GM21737 (cell line): ENCODE data around the gene DMRT1.

ENCODE experiments used
- ATAC-seq: cut with Tn5 transposase; IDR thresholded peaks from one replicate; pipeline ENCODE4 v1.9.1; 2021; ENCODE audit warnings: mild to moderate bottlenecking, moderate library complexity; ENCODE audit not compliant: unreplicated experiment

DMRT1 gene

DNA sequence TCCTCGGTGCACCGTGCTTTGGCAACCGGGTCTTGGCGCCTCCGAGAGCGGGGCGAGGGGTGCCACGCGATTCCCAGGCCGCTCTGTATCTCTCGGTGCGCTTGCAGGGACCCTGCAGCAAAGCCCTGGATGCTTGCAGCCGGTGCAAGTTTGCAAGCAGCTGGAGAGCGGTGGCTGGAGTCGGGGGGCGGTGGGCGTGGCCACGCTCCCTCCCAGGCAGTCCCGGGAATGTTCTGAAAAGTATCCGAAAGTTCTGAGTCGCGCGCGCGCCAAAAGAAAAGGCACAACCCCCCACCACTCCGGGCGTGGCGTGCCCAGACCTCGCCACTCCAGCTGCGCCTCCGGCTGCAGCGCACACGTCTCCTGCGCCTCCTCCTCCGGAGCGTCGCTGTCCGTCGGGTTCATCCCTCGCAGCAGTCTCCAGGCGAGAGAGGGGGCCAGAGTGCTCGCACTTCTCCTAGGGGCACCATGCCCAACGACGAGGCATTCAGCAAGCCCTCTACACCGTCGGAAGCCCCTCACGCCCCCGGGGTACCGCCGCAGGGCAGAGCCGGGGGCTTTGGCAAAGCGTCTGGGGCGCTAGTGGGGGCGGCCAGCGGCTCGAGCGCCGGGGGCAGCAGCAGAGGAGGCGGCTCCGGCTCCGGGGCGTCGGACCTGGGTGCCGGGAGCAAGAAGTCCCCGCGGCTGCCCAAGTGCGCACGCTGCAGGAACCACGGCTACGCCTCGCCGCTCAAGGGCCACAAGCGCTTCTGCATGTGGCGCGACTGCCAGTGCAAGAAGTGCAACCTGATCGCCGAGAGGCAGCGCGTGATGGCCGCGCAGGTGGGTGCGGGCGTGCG is at the start of gene DMRT1:
TSS of gene DMRT1 (plus strand) at position 327 of the 839 bp plus-strand sequence. CDS start at position 469, 142 bp downstream.
- ATAC-seq = no peak

DNA sequence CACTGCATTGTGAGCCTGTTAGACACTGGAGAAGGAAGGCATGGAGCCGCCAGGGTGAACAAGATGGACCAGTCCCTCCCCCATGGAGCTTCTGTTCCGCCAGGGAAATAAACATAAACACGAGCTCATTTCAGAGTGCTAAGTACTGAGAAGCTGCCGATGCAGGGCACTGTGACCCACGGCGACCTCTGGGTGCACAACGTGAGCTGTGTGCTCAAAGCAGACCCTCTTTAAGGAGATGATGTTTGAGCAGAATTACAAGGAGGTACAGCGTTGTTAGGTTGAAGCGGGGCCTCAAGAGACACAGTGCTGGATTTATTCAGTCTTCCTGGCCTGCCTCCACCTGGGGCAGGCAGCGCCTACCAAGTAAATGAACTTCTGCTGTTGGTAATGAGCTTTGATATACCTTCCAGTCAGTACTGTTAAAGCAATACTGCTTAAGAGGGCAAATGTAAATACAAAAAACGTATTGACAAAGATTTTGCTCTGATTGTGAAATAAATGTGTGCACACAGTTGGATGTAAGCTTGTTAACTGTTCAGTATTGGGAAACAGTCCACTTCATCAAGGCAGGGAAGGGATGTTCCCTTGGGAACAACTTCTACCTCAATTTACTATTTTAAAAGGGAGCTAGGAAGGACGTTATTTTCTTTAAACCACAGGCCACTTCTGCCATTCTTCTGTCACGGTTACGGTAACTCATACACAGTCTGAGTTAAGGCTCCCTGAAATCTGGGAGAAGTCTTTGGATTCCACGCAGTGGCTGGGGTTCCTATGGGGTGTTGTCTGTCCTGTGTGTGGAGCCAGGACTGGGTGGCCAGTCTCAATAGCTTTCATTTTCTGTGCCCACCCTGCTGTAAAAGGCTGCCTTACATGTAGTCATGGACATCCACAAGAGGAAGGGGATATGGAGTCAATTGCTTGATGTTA is 48.9 kb upstream of the DMRT1 start:
- ATAC-seq = no peak

DNA sequence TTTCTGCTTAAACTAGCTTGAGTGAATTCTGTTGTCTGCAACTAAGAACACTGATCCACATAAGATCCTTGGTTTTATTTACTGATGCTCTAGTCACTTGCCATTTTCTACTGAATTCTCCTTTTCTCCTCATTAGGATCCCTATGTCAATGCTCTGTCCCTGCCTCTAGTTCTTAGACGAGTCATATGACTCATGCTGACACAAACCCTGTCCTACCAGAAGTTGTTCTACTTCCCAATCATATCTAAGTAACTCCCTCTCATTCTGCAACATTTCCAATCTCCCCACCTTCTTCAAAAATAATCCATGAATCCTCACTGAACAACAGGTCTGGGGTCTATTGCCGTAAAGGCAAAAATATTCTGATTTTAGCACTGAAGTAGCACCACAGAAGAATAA is 47.1 kb upstream of the DMRT1 start:
- ATAC-seq = no peak

- no peak for ATAC-seq
Observed at GRCh38 chr9:795869-796268, 45.6 kb upstream of the DMRT1 start.

DNA sequence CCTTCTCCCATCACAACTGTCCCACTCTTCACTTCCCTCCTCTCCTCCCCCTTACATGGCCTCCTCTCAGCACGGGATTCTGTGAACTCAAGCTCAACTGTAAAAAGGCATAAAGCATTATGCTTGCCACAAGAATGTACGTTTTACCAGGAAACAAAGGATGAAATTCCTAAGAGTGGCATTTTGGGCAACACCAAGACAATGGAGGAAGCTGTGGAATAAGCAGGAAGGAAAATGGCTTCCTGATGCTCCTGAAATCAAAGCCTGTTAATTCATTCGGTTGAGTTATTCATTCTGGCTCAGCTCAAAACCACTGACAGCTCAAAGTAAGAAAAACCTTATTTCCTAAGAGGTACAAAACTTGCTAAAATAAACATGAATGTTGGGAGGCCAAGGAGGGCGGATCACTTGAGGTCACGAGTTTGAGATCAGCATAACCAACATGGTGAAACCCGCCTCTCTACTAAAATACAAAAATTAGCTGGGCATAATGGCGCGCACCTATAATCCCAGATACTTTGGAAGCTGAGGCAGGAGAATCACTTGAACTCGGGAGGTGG is 40.8 kb upstream of the DMRT1 start:
- ATAC-seq = no peak

DNA sequence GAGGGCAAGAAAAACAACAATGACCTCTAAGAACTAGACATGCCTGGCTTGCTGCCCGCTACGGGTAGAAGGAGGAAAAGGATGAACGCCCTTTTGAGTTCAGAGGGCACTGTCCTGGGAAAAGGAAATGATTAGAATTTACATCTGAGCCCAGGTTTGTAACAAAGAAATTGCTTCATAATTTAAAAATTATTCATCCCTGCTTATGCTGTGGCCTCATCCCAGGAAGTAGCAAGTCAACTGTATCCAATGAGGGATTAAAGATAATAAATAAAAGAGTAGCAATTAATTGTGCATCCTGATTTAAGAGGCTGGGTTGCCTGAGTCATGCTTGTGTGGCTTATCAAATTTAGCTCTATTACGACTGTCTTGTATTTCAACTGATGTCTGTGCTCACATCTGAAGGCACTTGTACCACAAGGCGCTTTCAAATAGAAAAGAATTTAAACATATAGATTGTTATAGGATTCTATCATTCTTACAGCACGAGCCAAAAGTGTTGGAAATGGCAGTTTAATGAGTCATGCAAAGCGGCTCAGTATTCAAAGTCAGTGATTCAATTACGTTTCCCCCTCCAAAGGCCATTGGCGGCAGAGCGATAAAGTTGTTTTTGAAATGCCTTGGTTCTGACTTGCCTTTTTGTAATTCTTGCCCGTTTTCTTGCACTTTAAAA is 40.0 kb upstream of the DMRT1 start:
- no peak for ATAC-seq

- no peak for ATAC-seq
Observed at GRCh38 chr9:804026-804425, 37.5 kb upstream of the DMRT1 start.

- no peak for ATAC-seq
Observed at GRCh38 chr9:805151-805550, 36.3 kb upstream of the DMRT1 start.

- ATAC-seq = no peak
Observed at GRCh38 chr9:806285-807156, 35.0 kb upstream of the DMRT1 start.

DNA sequence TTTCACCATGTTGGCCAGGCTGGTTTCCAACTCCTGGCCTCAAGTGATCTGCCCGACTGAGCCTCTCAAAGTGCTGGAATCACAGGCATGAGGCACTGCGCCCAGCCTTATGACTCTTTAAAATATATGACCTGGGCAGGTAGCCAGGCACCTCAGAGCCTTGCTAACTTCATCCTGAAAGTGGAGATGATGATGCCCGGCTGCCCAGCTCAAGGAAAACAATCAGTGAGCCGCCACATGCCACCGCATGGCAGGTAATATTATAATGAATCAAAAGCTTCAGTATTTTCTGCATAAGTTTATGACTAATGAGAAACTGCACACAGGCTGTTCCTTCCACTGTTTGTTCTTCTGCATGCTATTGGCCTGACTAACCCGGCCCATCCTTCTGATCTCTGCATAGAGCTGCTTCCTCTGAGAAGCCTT is 30.4 kb upstream of the DMRT1 start:
- ATAC-seq = no peak

- no peak for ATAC-seq
Observed at GRCh38 chr9:818958-819357, 22.5 kb upstream of the DMRT1 start.

DNA sequence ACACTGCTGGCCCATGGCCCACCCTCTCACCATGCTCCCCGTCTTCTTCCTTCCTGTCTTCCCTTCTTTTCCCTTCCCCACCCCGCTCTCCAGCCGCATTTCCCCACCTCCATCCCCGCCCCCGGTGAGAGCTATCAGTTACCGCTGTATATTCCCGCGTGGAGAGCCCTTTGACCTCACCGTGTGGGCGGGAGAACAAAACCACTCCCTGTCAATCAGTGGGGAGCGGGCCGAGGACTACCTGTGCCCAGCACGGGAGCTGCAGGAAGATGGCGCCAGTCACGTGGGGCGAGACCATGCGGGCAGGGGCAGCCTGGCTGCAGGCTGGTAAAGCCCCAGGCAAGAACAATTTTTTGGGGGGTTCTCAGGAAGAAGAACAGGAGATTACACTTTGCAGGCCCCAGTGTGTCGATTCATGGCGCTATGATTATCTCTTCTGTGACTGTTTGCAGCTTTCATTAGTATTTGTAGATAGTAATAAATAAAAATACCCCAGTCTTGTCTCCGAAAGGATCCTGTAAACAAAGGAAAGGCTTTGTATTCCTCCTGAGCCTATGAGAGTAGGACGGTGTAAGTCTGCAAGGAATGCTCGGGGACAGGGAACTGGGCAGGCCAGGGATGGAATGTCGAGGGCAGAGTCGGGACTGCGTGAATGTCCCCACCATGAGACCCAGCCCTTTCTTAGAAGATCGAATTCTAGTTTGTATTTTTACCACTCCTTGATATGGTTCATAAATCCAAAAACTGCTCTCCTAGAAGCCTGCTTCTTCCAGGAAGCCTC is 14.8 kb upstream of the DMRT1 start:
- ATAC-seq = no peak

- no peak for ATAC-seq
Observed at GRCh38 chr9:840343-840742, 1.2 kb upstream of the DMRT1 start.

DNA sequence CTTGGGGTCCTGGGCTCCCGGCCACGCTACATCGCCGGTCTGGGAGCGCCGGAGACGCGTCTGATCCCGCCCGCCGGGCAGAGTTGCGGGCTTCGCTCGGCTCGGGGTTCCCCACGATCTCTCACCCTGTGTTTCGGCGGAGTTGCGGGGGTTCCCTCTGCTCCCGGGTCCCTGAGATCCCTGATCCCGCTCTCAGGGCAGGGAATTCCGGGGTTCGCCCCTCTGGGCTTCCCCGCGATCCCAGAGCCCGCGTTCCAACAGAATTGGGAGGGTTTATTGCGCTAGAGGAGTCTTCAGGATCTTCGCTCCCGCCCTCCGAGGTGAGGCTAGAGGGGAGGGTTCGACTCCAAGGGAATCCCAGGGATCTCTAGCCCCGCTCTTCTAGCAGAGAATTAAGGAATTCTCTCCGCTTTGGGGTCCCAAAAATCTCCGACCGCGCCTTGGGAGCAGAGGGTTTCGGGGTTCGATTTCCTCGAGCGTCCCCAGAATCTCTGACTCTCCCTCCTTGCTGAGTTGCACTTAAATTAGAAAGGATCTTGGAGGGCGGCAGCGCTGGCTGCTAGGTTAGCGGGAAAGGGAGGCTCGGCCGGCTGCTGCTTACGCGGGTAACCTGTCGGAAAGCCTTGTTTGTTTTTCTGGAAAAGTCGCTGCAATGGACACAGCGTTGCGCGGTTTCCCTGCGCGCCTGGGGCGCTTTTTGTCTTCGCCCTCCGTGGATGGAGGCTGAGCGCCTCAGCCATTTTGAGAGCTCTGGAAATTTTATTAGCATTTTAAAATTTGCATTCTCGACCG is 1.3 kb downstream of the DMRT1 start:
- no peak for ATAC-seq

DNA sequence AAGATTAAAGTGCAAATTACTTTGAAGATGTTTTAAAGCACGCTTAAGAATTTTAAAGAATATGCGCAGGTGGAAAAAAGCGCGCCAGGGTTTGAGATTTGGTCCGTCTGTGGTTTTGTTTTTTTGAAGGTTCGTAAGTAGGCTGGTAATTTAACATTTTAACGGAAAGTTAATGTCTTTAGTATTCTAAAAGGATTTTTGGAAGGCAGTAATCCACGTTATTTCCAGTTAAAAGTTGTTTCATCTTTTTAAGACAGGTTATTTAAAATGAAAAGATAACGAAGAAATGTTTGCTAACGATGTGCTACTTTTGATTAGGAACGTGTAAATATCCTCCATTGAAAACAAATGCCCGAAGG is 1.9 kb downstream of the DMRT1 start:
- ATAC-seq = no peak

DNA sequence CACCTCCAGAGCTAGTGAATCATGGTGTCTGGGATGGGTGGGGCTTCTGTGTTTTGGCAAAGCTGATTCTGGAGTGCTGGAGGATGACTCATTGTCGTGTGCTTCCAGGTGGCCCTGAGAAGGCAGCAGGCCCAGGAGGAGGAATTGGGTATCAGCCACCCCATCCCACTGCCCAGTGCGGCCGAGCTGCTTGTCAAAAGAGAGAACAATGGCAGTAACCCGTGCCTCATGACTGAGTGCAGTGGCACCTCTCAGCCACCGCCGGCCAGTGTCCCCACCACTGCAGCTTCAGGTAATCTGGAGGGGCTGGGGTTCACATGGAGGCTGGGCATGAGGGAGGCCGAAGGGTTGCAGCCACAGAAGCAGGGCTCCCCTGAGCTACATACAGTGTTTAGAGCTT is 5.4 kb downstream of the DMRT1 start:
- no peak for ATAC-seq

DNA sequence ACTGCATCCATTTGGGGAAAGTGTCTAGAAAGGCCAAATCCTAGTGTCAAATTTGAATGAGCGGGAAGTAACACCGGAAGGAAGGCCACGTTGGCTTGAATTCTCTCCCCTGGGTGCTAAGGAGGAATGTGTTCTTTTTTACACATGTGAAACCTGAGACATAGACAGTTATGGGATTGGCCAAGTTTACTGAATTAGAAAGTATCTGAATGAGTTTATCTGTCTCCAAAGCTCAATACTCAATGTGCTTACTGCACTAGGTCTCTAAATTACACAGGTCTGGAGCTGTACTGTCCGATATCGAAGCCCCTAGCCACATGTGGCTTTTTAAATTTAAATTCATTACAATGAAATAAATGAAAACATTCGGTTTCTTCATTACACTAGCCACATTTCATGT is 6.0 kb downstream of the DMRT1 start:
- no peak for ATAC-seq

- no peak for ATAC-seq
Observed at GRCh38 chr9:849431-849830, 7.9 kb downstream of the DMRT1 start.

- no peak for ATAC-seq
Observed at GRCh38 chr9:852539-852938, 11.0 kb downstream of the DMRT1 start.
